ENCODE data around the gene FCF1.

- TF ChIP-seq CTCF (conservative IDR thresholded peaks at IDR 0.05; ENCODE audit: low read length): no peak
- no peak for TF ChIP-seq EZH2phosphoT487 (IDR thresholded peaks at IDR 0.05; ENCODE audit: borderline replicate concordance)
Measured at GRCh38 chr14:74685921-74686678, 26.8 kb upstream of the FCF1 start.
